Cortex of kidney (tissue), 1 donor: Measurements from ENCODE around the gene ILKAP.

Source experiments
- DNase-seq: peaks from one replicate; lab custom pipeline; 2025; lab: John Stamatoyannopoulos, UW

The ILKAP gene

GRCh38 chr2:238124488-238125126, 78.9 kb downstream of the ILKAP start:
- DNase-seq = no peak

DNA sequence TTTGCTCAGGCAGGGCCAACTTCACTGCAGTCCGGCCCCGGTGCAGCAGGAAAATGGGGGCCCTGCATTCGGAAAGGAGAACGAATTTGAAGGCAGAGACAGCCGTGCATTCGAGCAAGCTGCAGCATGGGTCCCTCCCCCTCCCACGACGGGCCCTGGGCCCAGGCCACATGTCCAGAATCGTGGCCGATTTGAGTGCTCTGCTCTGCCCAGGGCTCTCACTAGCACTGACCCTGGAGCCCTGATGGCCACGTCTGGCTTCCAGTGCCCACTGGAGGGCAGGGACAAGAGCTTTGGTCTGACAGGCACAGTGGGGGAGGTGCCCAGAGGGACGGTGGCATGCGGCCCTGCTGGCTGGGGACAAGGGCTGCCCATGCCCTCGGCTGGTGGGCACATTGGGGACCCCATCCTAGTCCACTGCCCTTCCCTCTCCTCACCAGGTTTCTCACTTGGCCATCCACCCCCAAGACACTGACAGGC, 79.5 kb downstream of the ILKAP start:
- DNase-seq = no peak

- no peak for DNase-seq
These were observed 80.1 kb downstream of the ILKAP start for GRCh38 chr2:238123218-238123971.

GRCh38 chr2:238122287-238123217, 80.9 kb downstream of the ILKAP start:
- DNase-seq = no peak

DNA sequence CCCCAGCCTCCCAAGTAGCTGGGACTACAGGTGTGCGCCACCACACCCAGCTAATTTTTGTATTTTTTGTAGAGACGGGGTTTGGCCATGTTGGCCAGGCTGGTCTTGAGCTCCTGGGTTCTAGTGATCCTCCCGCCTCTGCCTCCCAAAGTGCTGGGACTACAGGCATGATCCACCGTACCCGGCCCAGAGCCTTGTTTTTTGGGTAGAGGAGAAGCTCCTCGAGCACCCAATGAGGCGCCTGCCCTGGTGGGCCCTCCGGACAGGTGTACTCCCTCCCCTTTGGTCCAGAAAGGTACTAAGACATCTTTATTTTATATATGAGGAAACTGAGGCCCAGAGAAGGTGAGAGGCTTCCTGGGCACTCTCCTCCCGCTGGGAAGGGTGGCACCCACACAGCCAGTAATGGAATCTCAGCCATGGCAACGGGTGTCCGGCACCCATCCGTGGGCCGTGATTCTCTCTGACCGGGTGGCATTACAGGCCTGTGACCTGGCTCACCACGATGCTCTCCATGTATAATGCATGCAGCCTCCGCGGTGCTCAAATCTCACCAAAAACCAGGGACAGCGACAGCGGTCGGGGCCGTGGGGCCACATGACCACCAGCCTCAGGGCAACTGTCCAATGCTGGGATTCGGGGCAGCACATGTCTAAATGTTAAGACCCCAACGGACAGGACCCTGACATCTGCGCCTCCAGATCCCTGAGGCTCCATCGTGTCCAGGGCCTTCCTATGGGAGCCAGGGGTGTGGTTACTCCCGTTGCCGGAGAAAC, 81.8 kb downstream of the ILKAP start:
- DNase-seq = no peak

DNA sequence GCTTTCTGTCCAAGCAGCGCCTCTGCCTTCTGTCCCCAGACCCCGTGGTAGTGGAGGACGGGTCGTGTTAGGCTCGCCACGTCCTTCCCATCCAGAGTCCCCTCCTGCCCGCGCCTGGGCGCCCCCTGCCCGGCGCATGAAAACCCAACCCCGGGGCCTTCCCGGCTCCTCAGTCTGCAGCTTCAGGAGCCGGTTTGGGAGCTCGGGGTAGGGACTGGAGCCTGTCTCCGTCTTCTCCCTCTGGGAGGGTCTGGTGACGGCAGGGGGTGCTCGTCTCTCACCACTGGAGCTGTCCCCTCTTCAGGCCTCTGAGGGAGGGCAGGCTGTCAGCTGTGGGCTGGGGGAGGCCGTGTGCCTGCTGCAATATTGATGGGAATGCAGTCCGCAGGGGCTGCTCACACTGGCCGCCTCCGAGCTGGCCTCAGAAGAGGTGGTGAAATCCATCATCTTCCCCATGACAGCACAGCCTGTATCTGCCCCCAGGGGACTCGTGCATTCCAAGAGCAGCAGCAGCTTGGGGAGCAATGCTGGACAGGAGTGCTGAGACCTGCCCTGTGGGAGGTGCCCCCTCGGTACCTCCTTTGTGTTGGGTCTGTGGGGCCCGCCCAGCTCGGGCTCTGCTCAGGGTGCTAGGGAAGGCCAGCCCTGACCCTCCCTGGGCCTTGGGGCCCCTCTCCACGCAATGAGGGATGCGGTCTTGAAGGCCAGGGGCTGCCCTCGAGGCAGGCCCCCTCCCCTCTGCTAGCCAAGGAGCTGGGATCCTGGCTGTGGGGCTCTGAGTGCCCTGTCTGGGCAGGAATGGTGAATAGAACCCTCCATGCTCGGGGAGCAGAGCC, 82.8 kb downstream of the ILKAP start:
- DNase-seq = no peak
